Mononuclear cell (primary cell): Measurements from ENCODE around the gene TARBP1. TPM values are rescaled to one million over a fixed set of nuclear protein-coding genes. Genes with fewer than 3 reads are reported as not detected.

Source experiments
- H3K27me3 ChIP-seq: 2 replicates; pipeline ENCODE4 v1.6.0; 2011; ENCODE audit warnings: low read length, control low read depth; ENCODE audit not compliant: insufficient read depth
- H3K4me1 ChIP-seq: 2 replicates; pipeline ENCODE4 v1.5.1; 2011; ENCODE audit warnings: mild to moderate bottlenecking, low read length, control low read depth; ENCODE audit not compliant: insufficient read depth
- H3K4me3 ChIP-seq: 2 replicates; pipeline ENCODE4 v1.5.1; 2011; ENCODE audit warnings: mild to moderate bottlenecking, low read length, moderate library complexity
- H3K9me3 ChIP-seq: 2 replicates; pipeline ENCODE4 v1.5.1; 2011; ENCODE audit warnings: low read depth, mild to moderate bottlenecking, control low read depth, low read length
- total RNA-seq: library from RNA; depleted of rRNA; stranded (reverse); fragments of >200 nt; gene quantifications from one replicate; pipeline ENCODE4 v1.2.3, GENCODE V29; 2012

The TARBP1 gene
- total RNA-seq, 1 donor: 21.0 TPM

- Histone ChIP-seq H3K9me3 (no peaks in the 10 kb centered on the region), H3K4me3 (no peak overlapping the region), H3K27me3 (peaks cover 29% of the 10 kb centered on the region), H3K4me1 (no peaks in the 10 kb centered on the region)
Observed at GRCh38 chr1:234348964-234349363, 130.0 kb downstream of the TARBP1 start.

GRCh38 chr1:234345237-234345636 is 133.7 kb downstream of the TARBP1 start:
- Histone ChIP-seq H3K9me3 (no peaks in the 10 kb centered on the region), H3K27me3 (peaks cover 13% of the 10 kb centered on the region), H3K4me1 (no peaks in the 10 kb centered on the region), H3K4me3 (no peak overlapping the region)

- Histone ChIP-seq H3K9me3 (peaks cover 5% of the 10 kb centered on the region), H3K27me3 (no peaks in the 10 kb centered on the region), H3K4me1 (no peaks in the 10 kb centered on the region), H3K4me3 (no peak overlapping the region)
Observed at GRCh38 chr1:234342774-234343173, 136.2 kb downstream of the TARBP1 start.

Other genes with a start within 250 kb of the TARBP1 start
- gene COA6, start 105.7 kb downstream of the TARBP1 start, total RNA-seq: 9.6 TPM
- 465 TPM for gene IRF2BP2, start 131.0 kb upstream of the TARBP1 start, total RNA-seq